GM23338 (cell line): Measurements from ENCODE around the gene ZFPL1. TPM values are rescaled to one million over a fixed set of nuclear protein-coding genes. Genes with fewer than 3 reads are reported as not detected.

ENCODE experiments used
- ATAC-seq: fragments of 200-7000 bp; cut with Tn5 transposase; 3 replicates; pipeline ENCODE4 v1.9.1; 2020
- DNase-seq: peaks from one replicate; pipeline ENCODE4 v3.0.0-alpha.2; 2015; ENCODE audit warnings: low spot score
- H2AFZ ChIP-seq: fragments of 200-600 bp; sonication (generic); 2 replicates; pipeline ENCODE4 v1.8.0; 2016; ENCODE audit warnings: antibody characterized with exemption, mild to moderate bottlenecking, moderate library complexity
- H3F3A ChIP-seq: fragments of 200-600 bp; sonication (generic); replicated peaks from 2 replicates; pipeline ENCODE4 v1.8.0; 2017; ENCODE audit warnings: antibody characterized with exemption, mixed run types, low read depth
- H3K27ac ChIP-seq: fragments of 200-600 bp; sonication (generic); 2 replicates; pipeline ENCODE4 v1.6.1; 2016; ENCODE audit warnings: low read depth
- H3K27me3 ChIP-seq: fragments of 200-600 bp; sonication (generic); 2 replicates; pipeline ENCODE4 v1.8.0; 2016; ENCODE audit warnings: mild to moderate bottlenecking, mixed run types, moderate library complexity; ENCODE audit not compliant: insufficient read depth
- H3K36me3 ChIP-seq: fragments of 200-600 bp; sonication (generic); 2 replicates; pipeline ENCODE4 v1.8.0; 2016; ENCODE audit warnings: mild to moderate bottlenecking; ENCODE audit not compliant: insufficient read depth
- H3K4me1 ChIP-seq: fragments of 200-600 bp; sonication (generic); 2 replicates; pipeline ENCODE4 v1.8.0; 2016; ENCODE audit warnings: mild to moderate bottlenecking, moderate library complexity; ENCODE audit not compliant: insufficient read depth
- H3K4me2 ChIP-seq: fragments of 200-600 bp; sonication (generic); 2 replicates; pipeline ENCODE4 v1.7.1; 2017; ENCODE audit warnings: mixed run types
- H3K4me3 ChIP-seq: fragments of 200-600 bp; sonication (generic); 2 replicates; pipeline ENCODE4 v1.6.1; 2016; ENCODE audit warnings: mixed run types
- H3K79me2 ChIP-seq: fragments of 200-600 bp; sonication (generic); replicated peaks from 2 replicates; pipeline ENCODE4 v1.8.0; 2017; ENCODE audit warnings: mild to moderate bottlenecking; ENCODE audit not compliant: insufficient read depth
- H3K9me2 ChIP-seq: fragments of 200-600 bp; sonication (generic); 2 replicates; pipeline ENCODE4 v1.8.0; 2017; ENCODE audit not compliant: insufficient read depth
- H4K20me1 ChIP-seq: fragments of 200-600 bp; sonication (generic); replicated peaks from 2 replicates; pipeline ENCODE4 v1.8.0; 2017; ENCODE audit warnings: mild to moderate bottlenecking; ENCODE audit not compliant: insufficient read depth
- H3K27ac Mint-ChIP-seq: 2 replicates; pipeline ENCODE4 v1.8.0; 2020; ENCODE audit warnings: inconsistent platforms, mild to moderate bottlenecking, moderate library complexity, mixed read lengths
- H3K27me3 Mint-ChIP-seq: 3 replicates; pipeline ENCODE4 v1.8.0; 2022; ENCODE audit warnings: low read depth, mild to moderate bottlenecking, moderate library complexity, mixed read lengths, inconsistent platforms; ENCODE audit not compliant: insufficient read depth, poor library complexity
- H3K36me3 Mint-ChIP-seq: 3 replicates; pipeline ENCODE4 v1.8.0; 2021; ENCODE audit warnings: low read depth, mild to moderate bottlenecking, inconsistent platforms, moderate library complexity, mixed read lengths
- H3K4me1 Mint-ChIP-seq: 3 replicates; pipeline ENCODE4 v1.8.0; 2020; ENCODE audit warnings: mild to moderate bottlenecking, inconsistent platforms, mixed read lengths
- H3K4me3 Mint-ChIP-seq: 3 replicates; pipeline ENCODE4 v1.8.0; 2021; ENCODE audit warnings: moderate library complexity, mild to moderate bottlenecking, inconsistent platforms, mixed read lengths
- H3K9me3 Mint-ChIP-seq: 3 replicates; pipeline ENCODE4 v1.8.0; 2020; ENCODE audit warnings: moderate library complexity, mild to moderate bottlenecking, inconsistent platforms, mixed read lengths
- CREB1 ChIP-seq: fragments of 250-450 bp; sonication (Bioruptor Pico); IDR thresholded peaks from 2 replicates; pipeline ENCODE4 v1.5.0; 2020; ENCODE audit warnings: low read depth, mild to moderate bottlenecking, moderate library complexity
- ETS1 ChIP-seq: IDR thresholded peaks from 2 replicates; pipeline ENCODE4 v1.6.1; 2016; ENCODE audit warnings: antibody characterized with exemption
- JUNB ChIP-seq: IDR thresholded peaks from one replicate; pipeline ENCODE4 v1.6.1; 2016; ENCODE audit warnings: antibody characterized with exemption; ENCODE audit not compliant: unreplicated experiment
- NANOG ChIP-seq: IDR thresholded peaks from 2 replicates; pipeline ENCODE4 v1.6.1; 2016; ENCODE audit warnings: antibody characterized with exemption, borderline replicate concordance
- POLR2AphosphoS5 ChIP-seq: IDR thresholded peaks from 2 replicates; pipeline ENCODE4 v1.6.1; 2016; ENCODE audit warnings: antibody characterized with exemption, low read depth
- STAT1 ChIP-seq: IDR thresholded peaks from one replicate; pipeline ENCODE4 v1.6.1; 2016; ENCODE audit warnings: antibody characterized with exemption; ENCODE audit not compliant: unreplicated experiment
- ZNF331 ChIP-seq: fragments of 250-450 bp; sonication (Bioruptor Pico); IDR thresholded peaks from 2 replicates; pipeline ENCODE4 v1.5.0; 2020; ENCODE audit warnings: low read depth, mild to moderate bottlenecking, moderate library complexity
- polyA plus RNA-seq: library from polyadenylated mRNA; unstranded; fragments of >200 nt; fragmentation: Nextera tagmentation; extraction: Ambion mirVana; gene quantifications from 2 replicates; pipeline ENCODE4 v1.2.1, GENCODE V29; 2016
- total RNA-seq: library from RNA; depleted of rRNA; stranded (reverse); fragments of >200 nt; shearing (Covaris generic); gene quantifications from 2 replicates; pipeline ENCODE4 v1.2.3, GENCODE V29; 2014

The ZFPL1 gene
- total and polyA plus RNA-seq, 2 experiments from 2014 or later: 26.3 to 26.8 TPM

GRCh38 chr11:65120831-65121230 is 36.8 kb downstream of the ZFPL1 start:
- peaks cover 75% of the 10 kb centered on the region for H3K36me3 Mint-ChIP-seq
- no peak overlapping the region for H2AFZ ChIP-seq
- peaks cover 14% of the 10 kb centered on the region for H4K20me1 ChIP-seq
- peak overlapping the region; percentile 96 for H3K4me2 ChIP-seq
- H3K4me3 ChIP-seq: peak overlapping the region; percentile 94
- peaks cover 18% of the 10 kb centered on the region for H3K36me3 ChIP-seq
- peaks cover 28% of the 10 kb centered on the region for H3K27me3 Mint-ChIP-seq
- peaks cover 11% of the 10 kb centered on the region for H3K4me1 ChIP-seq
- no peaks in the 10 kb centered on the region for H3K9me3 Mint-ChIP-seq
- H3K9me2 ChIP-seq: no peaks in the 10 kb centered on the region
- H3F3A ChIP-seq: peaks cover 38% of the 10 kb centered on the region
- H3K79me2 ChIP-seq: peaks cover 50% of the 10 kb centered on the region
- DNase-seq: no peak
- H3K27ac ChIP-seq: peak overlapping the region; percentile 90
- H3K27ac Mint-ChIP-seq: peak overlapping the region; percentile 99
- no peak for ATAC-seq
- peak overlapping the region; percentile 100 for H3K4me3 Mint-ChIP-seq
- TF ChIP-seq NANOG: no peak
- no peak for TF ChIP-seq ZNF331 (CRISPR knock-in tag)
- no peaks in the 10 kb centered on the region for H3K27me3 ChIP-seq
- H3K4me1 Mint-ChIP-seq: peaks cover 20% of the 10 kb centered on the region

GRCh38 chr11:65121447-65121864 is 37.4 kb downstream of the ZFPL1 start:
- Mint-ChIP-seq H3K27me3 (peaks cover 27% of the 10 kb centered on the region), H3K4me3 (peak overlapping the region; percentile 100), H3K36me3 (peaks cover 75% of the 10 kb centered on the region), H3K27ac (peak overlapping the region; percentile 99), H3K4me1 (peaks cover 20% of the 10 kb centered on the region), H3K9me3 (no peaks in the 10 kb centered on the region; the same call in 2 of the 3 replicates)
- Histone ChIP-seq H2AFZ (no peak overlapping the region), H3K4me3 (peak overlapping the region; percentile 94), H3K4me2 (peak overlapping the region; percentile 96), H3K9me2 (no peaks in the 10 kb centered on the region), H3F3A (peaks cover 34% of the 10 kb centered on the region), H3K27me3 (no peaks in the 10 kb centered on the region), H3K36me3 (peaks cover 18% of the 10 kb centered on the region), H3K4me1 (peaks cover 11% of the 10 kb centered on the region), H4K20me1 (peaks cover 10% of the 10 kb centered on the region), H3K27ac (peak overlapping the region; percentile 90), H3K79me2 (peaks cover 44% of the 10 kb centered on the region)
- no peak; the same call in 2 of the 3 replicates for ATAC-seq
- TF ChIP-seq NANOG (no peak), STAT1 (no peak), ETS1 (no peak)
- DNase-seq: peak; percentile 35

GRCh38 chr11:65121865-65122696 is 38.1 kb downstream of the ZFPL1 start, which contains the start of the genes FAU and MRPL49:
FAU (minus strand) TSS chr11:65122134; CDS start chr11:65121813, 321 bp downstream.
MRPL49 (plus strand) TSS chr11:65122321; CDS start chr11:65122347, 26 bp downstream.
- Mint-ChIP-seq H3K9me3 (no peaks in the 10 kb centered on the region; the same call in 2 of the 3 replicates), H3K27ac (peak within 1 kb of the TSS; percentile 99), H3K27me3 (peaks cover 24% of the 10 kb centered on the region), H3K4me3 (peak within 1 kb of the TSS; percentile 100), H3K4me1 (peaks cover 20% of the 10 kb centered on the region), H3K36me3 (peaks cover 78% of the 10 kb centered on the region)
- TF ChIP-seq CREB1 (CRISPR knock-in tag) (peak; percentile 97), JUNB (no peak), POLR2AphosphoS5 (peak; percentile 99), ETS1 (peak; percentile 71)
- H3K4me2 ChIP-seq: peak within 1 kb of the TSS; percentile 96
- H3K79me2 ChIP-seq: peaks cover 43% of the 10 kb centered on the region
- peak; percentile 84 for ATAC-seq
- DNase-seq: peak; percentile 99
- H3F3A ChIP-seq: peaks cover 38% of the 10 kb centered on the region
- peaks cover 10% of the 10 kb centered on the region for H4K20me1 ChIP-seq
- H3K27me3 ChIP-seq: no peaks in the 10 kb centered on the region
- peaks cover 20% of the 10 kb centered on the region for H3K36me3 ChIP-seq
- peak within 1 kb of the TSS; percentile 90 for H3K27ac ChIP-seq
- H3K9me2 ChIP-seq: no peaks in the 10 kb centered on the region
- peak within 1 kb of the TSS; percentile 84 for H2AFZ ChIP-seq
- peak within 1 kb of the TSS; percentile 94 for H3K4me3 ChIP-seq
- H3K4me1 ChIP-seq: peaks cover 11% of the 10 kb centered on the region
